GM19193 (cell line): ENCODE results near the gene POMC.

Source experiments
- POLR2A ChIP-seq: IDR thresholded peaks from 4 replicates; pipeline ENCODE4 v1.6.1; 2011; ENCODE audit not compliant: insufficient read depth, insufficient read length; ENCODE audit errors: extremely low read depth

The POMC gene

GRCh38 chr2:25190536-25190935, 22.2 kb upstream of the POMC start:
- no peak for TF ChIP-seq POLR2A

GRCh38 chr2:25188405-25188804, 20.0 kb upstream of the POMC start:
- no peak for TF ChIP-seq POLR2A

GRCh38 chr2:25187729-25188350, 19.5 kb upstream of the POMC start:
- TF ChIP-seq POLR2A, result no peak

- TF ChIP-seq POLR2A, result no peak
These were observed 15.9 kb upstream of the POMC start for GRCh38 chr2:25184254-25184653.

GRCh38 chr2:25178976-25179375, 10.6 kb upstream of the POMC start:
- TF ChIP-seq POLR2A, result no peak

GRCh38 chr2:25177211-25177611, 8.8 kb upstream of the POMC start:
- no peak for TF ChIP-seq POLR2A

GRCh38 chr2:25176541-25177181, 8.3 kb upstream of the POMC start:
- no peak for TF ChIP-seq POLR2A

- TF ChIP-seq POLR2A, result no peak
These were observed 7.8 kb upstream of the POMC start for GRCh38 chr2:25176138-25176537.

GRCh38 chr2:25174192-25174861, 5.9 kb upstream of the POMC start:
- TF ChIP-seq POLR2A, result no peak

GRCh38 chr2:25173719-25174118, 5.3 kb upstream of the POMC start:
- TF ChIP-seq POLR2A, result no peak

GRCh38 chr2:25170888-25171287, 2.5 kb upstream of the POMC start:
- TF ChIP-seq POLR2A, result no peak

GRCh38 chr2:25169073-25169470, 692 bp upstream of the POMC start:
- no peak for TF ChIP-seq POLR2A

- TF ChIP-seq POLR2A, result no peak
These were observed 2.1 kb downstream of the POMC start for GRCh38 chr2:25165992-25166875.

GRCh38 chr2:25164561-25164960, 3.8 kb downstream of the POMC start:
- no peak for TF ChIP-seq POLR2A
